CD4-positive, alpha-beta T cell (primary cell): ENCODE data around the gene BHLHE41. TPM values are rescaled to one million over a fixed set of nuclear protein-coding genes. Genes with fewer than 3 reads are reported as not detected.

Experiments used
- ATAC-seq: fragments of 200-7000 bp; cut with Tn5 transposase; one replicate; pipeline ENCODE4 v1.10.0; 2022; ENCODE audit warnings: mild to moderate bottlenecking; ENCODE audit not compliant: poor library complexity
- CTCF ChIA-PET: fragments of 350-600 bp; sonication (Branson Sonifier 250); formaldehyde crosslinking; loops from one replicate; lab custom pipeline; 2021; ENCODE audit warnings: antibody characterized with exemption, inconsistent platforms; lab: Charles Lee
- POLR2A ChIA-PET: fragments of 350-600 bp; sonication (Branson Sonifier 250); formaldehyde crosslinking; loops from one replicate; lab custom pipeline; 2021; ENCODE audit warnings: antibody characterized with exemption, inconsistent platforms; lab: Charles Lee
- DNase-seq, 14 experiments: peaks; one replicate each; pipeline ENCODE4 v3.0.0-alpha.2; 2013 to 2020; ENCODE audit warnings: mixed read lengths in 2 of 14
- H3K27ac ChIP-seq, 2 donors: one replicate each; pipeline versions ENCODE4 v1.5.1 to v1.7.0; 2013; ENCODE audit warnings: low read length in 2 of 2, low read depth in 1 of 2, mild to moderate bottlenecking in 1 of 2
- H3K27me3 ChIP-seq, 2 experiments: 1 replicate in 1 of 2; 2 replicates in 1 of 2; pipeline versions ENCODE4 v1.6.1 to v1.7.0; 2013; ENCODE audit warnings: low read length in 2 of 2, control low read depth in 1 of 2, mild to moderate bottlenecking in 1 of 2, moderate library complexity in 1 of 2; ENCODE audit not compliant: insufficient read depth in 2 of 2, control insufficient read depth in 1 of 2
- H3K36me3 ChIP-seq: one replicate; pipeline ENCODE4 v1.6.1; 2013; ENCODE audit warnings: low read length, control low read depth; ENCODE audit not compliant: insufficient read depth
- H3K4me1 ChIP-seq: one replicate; pipeline ENCODE4 v1.6.1; 2013; ENCODE audit warnings: low read length, control low read depth; ENCODE audit not compliant: insufficient read depth
- H3K4me3 ChIP-seq: one replicate; pipeline ENCODE4 v1.5.1; 2013; ENCODE audit warnings: mild to moderate bottlenecking, low read length, moderate library complexity
- H3K9me3 ChIP-seq, 2 experiments: 1 replicate in 1 of 2; 2 replicates in 1 of 2; pipeline versions ENCODE4 v1.6.1 to v1.7.0; 2013; ENCODE audit warnings: low read length in 2 of 2, mild to moderate bottlenecking in 2 of 2, control low read depth in 1 of 2, moderate library complexity in 1 of 2; ENCODE audit not compliant: control insufficient read depth in 1 of 2, insufficient read depth in 1 of 2
- H3K27ac Mint-ChIP-seq: one replicate; pipeline ENCODE4 v1.8.0; 2020; ENCODE audit warnings: mixed read lengths
- H3K27me3 Mint-ChIP-seq: one replicate; pipeline ENCODE4 v1.8.0; 2021; ENCODE audit warnings: mixed read lengths
- H3K36me3 Mint-ChIP-seq: one replicate; pipeline ENCODE4 v1.8.0; 2021; ENCODE audit warnings: low read depth, mixed read lengths
- H3K4me1 Mint-ChIP-seq: one replicate; pipeline ENCODE4 v1.8.0; 2021; ENCODE audit warnings: low read depth, mixed read lengths
- H3K4me3 Mint-ChIP-seq: one replicate; pipeline ENCODE4 v1.8.0; 2020; ENCODE audit warnings: mild to moderate bottlenecking, mixed read lengths
- H3K9me3 Mint-ChIP-seq: one replicate; pipeline ENCODE4 v1.8.0; 2020; ENCODE audit warnings: mixed read lengths
- intact Hi-C, 2 experiments: fragments of 100-400 bp; cut with DNase I in 1 of 2; cut with micrococcal nuclease in 1 of 2; formaldehyde crosslinking; loops; one replicate each; pipeline versions ENCODE4 v1.15.1 to v1.9.0; 2023 to 2025; cut with DNase I, micrococcal nuclease
- total RNA-seq, 174 experiments: library from RNA in 2 of 174; stranded (reverse) in 2 of 174; gene quantifications; one replicate each; pipeline ENCODE4 v1.2.3 and lab custom pipeline; 2021 to 2026
- TF ChIP-seq, protein P1 (sequence below): fragments of 200-600 bp; IDR thresholded peaks from one replicate; pipeline ENCODE4 v1.8.0; 2022; ENCODE audit warnings: antibody characterized with exemption, mild to moderate bottlenecking

Gene BHLHE41
- total RNA-seq, 2 experiments from 2014 or later = not detected

DNA sequence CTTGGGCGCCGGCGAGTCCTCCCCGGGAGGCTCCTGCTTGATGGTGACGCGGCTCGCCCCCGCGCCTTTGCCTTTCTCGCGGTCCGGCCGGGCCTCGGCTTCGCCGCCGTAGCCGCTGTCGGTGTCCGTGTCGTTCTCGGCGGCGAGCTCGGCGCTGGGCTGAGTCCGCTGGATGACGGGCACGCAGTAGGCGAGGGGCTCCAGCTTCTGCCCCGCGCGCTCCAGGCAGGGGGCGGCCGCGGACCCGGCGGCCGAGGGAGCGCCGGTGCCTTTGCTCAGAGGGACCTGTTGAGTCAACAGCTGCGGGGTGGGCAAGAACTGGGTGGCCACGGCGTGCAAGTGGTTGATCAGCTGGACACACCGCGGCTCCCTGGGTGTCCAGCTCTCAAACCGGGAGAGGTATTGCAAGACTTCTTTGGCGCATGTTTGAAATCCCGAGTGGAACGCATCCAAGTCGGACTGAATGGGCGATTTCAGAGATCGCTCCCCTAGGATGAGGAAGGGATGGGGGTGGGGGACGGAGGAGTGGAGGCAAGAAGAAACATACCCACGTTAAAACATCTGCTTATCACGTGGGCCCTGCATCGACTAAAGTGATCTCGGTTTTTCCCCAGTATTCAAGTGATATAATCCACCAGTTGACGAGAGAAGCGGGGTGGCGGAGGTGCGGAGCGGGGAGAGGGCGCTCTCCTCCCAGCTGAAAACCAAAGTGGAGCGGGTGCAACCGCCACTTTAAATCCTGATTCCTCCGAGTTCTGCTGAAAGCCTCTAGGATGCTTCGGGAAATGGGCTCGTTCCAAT, 2.0 kb downstream of the BHLHE41 start:
- peaks cover 45% of the 10 kb centered on the region for H3K4me1 ChIP-seq
- H3K9me3 ChIP-seq = peaks cover 0 to 8% of the 10 kb centered on the region in 2 experiments
- no peaks in the 10 kb centered on the region for H3K36me3 Mint-ChIP-seq
- POLR2A ChIA-PET = interaction anchor here (1.2 kb wide), 1 partner anchor 9 kb away, joined by 6 read pairs; no protein-coding TSS in a partner anchor
- CTCF ChIA-PET = no interaction called here
- peak in 5 of 14 experiments; percentile 4 to 63 (median 35) for DNase-seq
- peaks cover 56 to 86% of the 10 kb centered on the region in 2 experiments for H3K27me3 ChIP-seq
- H3K27ac ChIP-seq = no peak overlapping the region
- peak overlapping the region; percentile 38 for H3K4me3 ChIP-seq
- peaks cover 38% of the 10 kb centered on the region for H3K4me1 Mint-ChIP-seq
- peak; percentile 54 for ATAC-seq
- no peaks in the 10 kb centered on the region for H3K9me3 Mint-ChIP-seq
- no peak overlapping the region for H3K27ac Mint-ChIP-seq
- intact Hi-C loops = loop anchor here in 1 of 2 experiments (10.0 kb wide), 1 partner anchor 1182 kb away; no protein-coding TSS in a partner anchor
- no peaks in the 10 kb centered on the region for H3K36me3 ChIP-seq
- H3K27me3 Mint-ChIP-seq = peaks cover 83% of the 10 kb centered on the region
- TF ChIP-seq, protein P1, sequence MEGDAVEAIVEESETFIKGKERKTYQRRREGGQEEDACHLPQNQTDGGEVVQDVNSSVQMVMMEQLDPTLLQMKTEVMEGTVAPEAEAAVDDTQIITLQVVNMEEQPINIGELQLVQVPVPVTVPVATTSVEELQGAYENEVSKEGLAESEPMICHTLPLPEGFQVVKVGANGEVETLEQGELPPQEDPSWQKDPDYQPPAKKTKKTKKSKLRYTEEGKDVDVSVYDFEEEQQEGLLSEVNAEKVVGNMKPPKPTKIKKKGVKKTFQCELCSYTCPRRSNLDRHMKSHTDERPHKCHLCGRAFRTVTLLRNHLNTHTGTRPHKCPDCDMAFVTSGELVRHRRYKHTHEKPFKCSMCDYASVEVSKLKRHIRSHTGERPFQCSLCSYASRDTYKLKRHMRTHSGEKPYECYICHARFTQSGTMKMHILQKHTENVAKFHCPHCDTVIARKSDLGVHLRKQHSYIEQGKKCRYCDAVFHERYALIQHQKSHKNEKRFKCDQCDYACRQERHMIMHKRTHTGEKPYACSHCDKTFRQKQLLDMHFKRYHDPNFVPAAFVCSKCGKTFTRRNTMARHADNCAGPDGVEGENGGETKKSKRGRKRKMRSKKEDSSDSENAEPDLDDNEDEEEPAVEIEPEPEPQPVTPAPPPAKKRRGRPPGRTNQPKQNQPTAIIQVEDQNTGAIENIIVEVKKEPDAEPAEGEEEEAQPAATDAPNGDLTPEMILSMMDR = no peak
- peak overlapping the region; percentile 90 for H3K4me3 Mint-ChIP-seq

DNA sequence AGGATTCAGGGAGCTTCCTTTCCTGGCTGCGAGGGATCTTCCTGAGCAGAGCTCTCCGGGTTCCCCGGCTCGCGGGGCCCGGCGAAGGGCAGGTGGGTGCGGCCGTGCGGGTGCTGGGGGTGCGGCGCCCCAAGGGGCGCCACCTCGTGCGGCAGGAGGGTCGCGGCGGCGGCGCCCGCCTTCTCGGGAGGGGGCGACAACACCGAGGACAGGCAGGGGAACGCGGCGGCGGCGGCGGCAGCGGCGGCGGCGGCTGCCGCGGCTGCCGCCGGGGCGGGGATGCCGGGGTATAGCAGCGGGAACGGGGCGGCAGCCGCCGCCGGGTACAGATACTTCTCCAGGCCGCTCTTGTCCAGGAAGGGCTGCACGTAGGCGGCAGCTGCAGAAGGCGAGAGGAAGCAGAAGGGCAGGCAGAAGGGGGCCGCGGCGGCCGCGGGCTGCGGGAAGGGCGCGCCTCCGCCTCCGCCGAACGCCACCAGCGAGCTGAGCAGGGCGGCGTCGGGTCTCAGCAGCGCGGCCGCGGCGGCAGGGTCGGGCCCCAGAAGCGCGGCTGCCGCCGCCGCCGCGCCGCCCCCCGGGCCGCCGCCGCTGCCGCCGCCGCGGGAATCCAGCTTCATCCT, 2.7 kb downstream of the BHLHE41 start:
- Mint-ChIP-seq H3K27ac (no peak overlapping the region), H3K4me1 (peaks cover 38% of the 10 kb centered on the region), H3K4me3 (peak overlapping the region; percentile 80), H3K36me3 (no peaks in the 10 kb centered on the region), H3K9me3 (no peaks in the 10 kb centered on the region), H3K27me3 (peaks cover 80% of the 10 kb centered on the region)
- DNase-seq (peak in 6 of 14 experiments; percentile 23 to 62 (median 37)), ATAC-seq (peak; percentile 45)
- ChIA-PET POLR2A (interaction anchor here (1.2 kb wide), 1 partner anchor 8 kb away, joined by 6 read pairs; no protein-coding TSS in a partner anchor), CTCF (interaction anchor here (2.6 kb wide), 1 partner anchor 25 kb away, joined by 8 read pairs; no protein-coding TSS in a partner anchor)
- peaks cover 53 to 79% of the 10 kb centered on the region in 2 experiments for H3K27me3 ChIP-seq
- intact Hi-C loops = loop anchor here in 1 of 2 experiments (10.0 kb wide), 1 partner anchor 1183 kb away; no protein-coding TSS in a partner anchor
- H3K9me3 ChIP-seq = peaks cover 0 to 8% of the 10 kb centered on the region in 2 experiments
- TF ChIP-seq, protein P1 = no peak
- H3K27ac ChIP-seq = no peak overlapping the region
- H3K4me1 ChIP-seq = peaks cover 45% of the 10 kb centered on the region
- no peaks in the 10 kb centered on the region for H3K36me3 ChIP-seq
- no peak overlapping the region for H3K4me3 ChIP-seq

GRCh38 chr12:26121323-26122060, 3.3 kb downstream of the BHLHE41 start:
- Histone ChIP-seq H3K36me3 (no peaks in the 10 kb centered on the region), H3K27me3 (peaks cover 48 to 72% of the 10 kb centered on the region in 2 experiments), H3K4me3 (no peak overlapping the region), H3K27ac (no peak overlapping the region), H3K4me1 (peaks cover 41% of the 10 kb centered on the region), H3K9me3 (peaks cover 0 to 8% of the 10 kb centered on the region in 2 experiments)
- peaks cover 38% of the 10 kb centered on the region for H3K4me1 Mint-ChIP-seq
- no peaks in the 10 kb centered on the region for H3K9me3 Mint-ChIP-seq
- peaks cover 81% of the 10 kb centered on the region for H3K27me3 Mint-ChIP-seq
- ChIA-PET POLR2A (interaction anchor here (0.8 kb wide), 1 partner anchor 711 kb away, joined by 3 read pairs; the partner anchor contains the start of gene ITPR2), CTCF (interaction anchor here (2.6 kb wide), 1 partner anchor 24 kb away, joined by 8 read pairs; no protein-coding TSS in a partner anchor)
- H3K36me3 Mint-ChIP-seq = no peaks in the 10 kb centered on the region
- TF ChIP-seq, protein P1 = no peak
- peak overlapping the region; percentile 80 for H3K4me3 Mint-ChIP-seq
- ATAC-seq (no peak), DNase-seq (peak in 1 of 14 experiments; percentile 10)
- no peak overlapping the region for H3K27ac Mint-ChIP-seq
- intact Hi-C loops = loop anchor here in 1 of 2 experiments (10.0 kb wide), 1 partner anchor 1183 kb away; no protein-coding TSS in a partner anchor
